ENCODE measurements around the gene UPK2.
"Not testable (repeated sequence)": the region's sequence is repeated elsewhere in the genome, so short reads cannot be mapped to it uniquely, and the experiment has no call there.

The UPK2 gene

GRCh38 chr11:118957968-118958367 lies 1.9 kb downstream of the UPK2 start:
- Histone ChIP-seq H3K36me3 (ENCODE audit: control insufficient read depth, insufficient read depth, low read length) (no peaks in the 10 kb centered on the region), H3K4me3 (ENCODE audit: low read length) (no peak overlapping the region), H3K27ac (ENCODE audit: low read depth, low read length) (no peak overlapping the region), H3K27me3 (ENCODE audit: control insufficient read depth, insufficient read depth, low read length) (no peaks in the 10 kb centered on the region), H3K4me1 (ENCODE audit: control insufficient read depth, insufficient read depth, low read length) (no peaks in the 10 kb centered on the region), H3K9ac (ENCODE audit: low read length) (no peak overlapping the region)

- Histone ChIP-seq H3K4me3 (ENCODE audit: low read length) (no peak overlapping the region), H3K9ac (ENCODE audit: low read length) (no peak overlapping the region), H3K36me3 (ENCODE audit: control insufficient read depth, insufficient read depth, low read length) (no peaks in the 10 kb centered on the region), H3K27ac (ENCODE audit: low read depth, low read length) (no peak overlapping the region), H3K27me3 (ENCODE audit: control insufficient read depth, insufficient read depth, low read length) (no peaks in the 10 kb centered on the region), H3K4me1 (ENCODE audit: control insufficient read depth, insufficient read depth, low read length) (no peaks in the 10 kb centered on the region)
These were observed 2.5 kb downstream of the UPK2 start for GRCh38 chr11:118958577-118958976.

- no peaks in the 10 kb centered on the region for H3K36me3 ChIP-seq (ENCODE audit: control insufficient read depth, insufficient read depth, low read length)
- H3K9ac ChIP-seq (ENCODE audit: low read length): no peak overlapping the region
- no peak overlapping the region for H3K4me3 ChIP-seq (ENCODE audit: low read length)
- H3K4me1 ChIP-seq (ENCODE audit: control insufficient read depth, insufficient read depth, low read length): no peaks in the 10 kb centered on the region
- H3K27ac ChIP-seq (ENCODE audit: low read depth, low read length): no peak overlapping the region
- H3K27me3 ChIP-seq (ENCODE audit: control insufficient read depth, insufficient read depth, low read length): no peaks in the 10 kb centered on the region
These were observed 5.1 kb downstream of the UPK2 start for GRCh38 chr11:118961189-118961588.

- no peaks in the 10 kb centered on the region for H3K36me3 ChIP-seq (ENCODE audit: control insufficient read depth, insufficient read depth, low read length)
- no peaks in the 10 kb centered on the region for H3K4me1 ChIP-seq (ENCODE audit: control insufficient read depth, insufficient read depth, low read length)
- H3K4me3 ChIP-seq (ENCODE audit: low read length): no peak overlapping the region
- H3K9ac ChIP-seq (ENCODE audit: low read length): no peak overlapping the region
- no peak overlapping the region for H3K27ac ChIP-seq (ENCODE audit: low read depth, low read length)
- H3K27me3 ChIP-seq (ENCODE audit: control insufficient read depth, insufficient read depth, low read length): no peaks in the 10 kb centered on the region
These were observed 5.5 kb downstream of the UPK2 start for GRCh38 chr11:118961591-118961990.

- H3K9ac ChIP-seq (ENCODE audit: low read length); H3K4me3 ChIP-seq (ENCODE audit: low read length): not testable (repeated sequence)
These were observed 13.4 kb downstream of the UPK2 start for GRCh38 chr11:118969508-118969907.

GRCh38 chr11:118971646-118972045 lies 15.5 kb downstream of the UPK2 start, which contains the start of gene FOXR1:
TSS of gene FOXR1 (plus strand) at chr11:118971761. CDS start at chr11:118971932, 171 bp downstream.
- H3K27me3 ChIP-seq (ENCODE audit: control insufficient read depth, insufficient read depth, low read length): no peaks in the 10 kb centered on the region
- no peak within 1 kb of the TSS for H3K4me3 ChIP-seq (ENCODE audit: low read length)
- H3K36me3 ChIP-seq (ENCODE audit: control insufficient read depth, insufficient read depth, low read length): no peaks in the 10 kb centered on the region
- no peak within 1 kb of the TSS for H3K9ac ChIP-seq (ENCODE audit: low read length)
- H3K4me1 ChIP-seq (ENCODE audit: control insufficient read depth, insufficient read depth, low read length): no peaks in the 10 kb centered on the region
- H3K27ac ChIP-seq (ENCODE audit: low read depth, low read length): no peak within 1 kb of the TSS

More at GRCh38 chr11:118969508-118969907, 13.4 kb downstream of the UPK2 start:
- not testable (repeated sequence) for H3K27ac ChIP-seq (ENCODE audit: low read depth, low read length); H3K27me3 ChIP-seq (ENCODE audit: control insufficient read depth, insufficient read depth, low read length); H3K36me3 ChIP-seq (ENCODE audit: control insufficient read depth, insufficient read depth, low read length); H3K4me1 ChIP-seq (ENCODE audit: control insufficient read depth, insufficient read depth, low read length)

GRCh38 chr11:118973985-118974384 lies 17.9 kb downstream of the UPK2 start:
- peaks cover under 1% of the 10 kb centered on the region for H3K27me3 ChIP-seq (ENCODE audit: control insufficient read depth, insufficient read depth, low read length)
- no peak overlapping the region for H3K9ac ChIP-seq (ENCODE audit: low read length)
- H3K36me3 ChIP-seq (ENCODE audit: control insufficient read depth, insufficient read depth, low read length): no peaks in the 10 kb centered on the region
- no peak overlapping the region for H3K4me3 ChIP-seq (ENCODE audit: low read length)
- no peaks in the 10 kb centered on the region for H3K4me1 ChIP-seq (ENCODE audit: control insufficient read depth, insufficient read depth, low read length)
- no peak overlapping the region for H3K27ac ChIP-seq (ENCODE audit: low read depth, low read length)

GRCh38 chr11:118975771-118976709 lies 19.9 kb downstream of the UPK2 start:
- Histone ChIP-seq H3K4me1 (ENCODE audit: control insufficient read depth, insufficient read depth, low read length) (no peaks in the 10 kb centered on the region), H3K9ac (ENCODE audit: low read length) (no peak overlapping the region), H3K27ac (ENCODE audit: low read depth, low read length) (no peak overlapping the region), H3K4me3 (ENCODE audit: low read length) (no peak overlapping the region), H3K36me3 (ENCODE audit: control insufficient read depth, insufficient read depth, low read length) (no peaks in the 10 kb centered on the region), H3K27me3 (ENCODE audit: control insufficient read depth, insufficient read depth, low read length) (peaks cover 3% of the 10 kb centered on the region)

- Histone ChIP-seq H3K27me3 (ENCODE audit: control insufficient read depth, insufficient read depth, low read length) (peaks cover 3% of the 10 kb centered on the region), H3K4me3 (ENCODE audit: low read length) (no peak overlapping the region), H3K27ac (ENCODE audit: low read depth, low read length) (no peak overlapping the region), H3K9ac (ENCODE audit: low read length) (no peak overlapping the region), H3K4me1 (ENCODE audit: control insufficient read depth, insufficient read depth, low read length) (no peaks in the 10 kb centered on the region), H3K36me3 (ENCODE audit: control insufficient read depth, insufficient read depth, low read length) (no peaks in the 10 kb centered on the region)
These were observed 23.3 kb downstream of the UPK2 start for GRCh38 chr11:118979434-118979833.

GRCh38 chr11:118980191-118980881 lies 24.2 kb downstream of the UPK2 start:
- H3K4me3 ChIP-seq (ENCODE audit: low read length): peak overlapping the region; percentile 15
- no peak overlapping the region for H3K9ac ChIP-seq (ENCODE audit: low read length)
- H3K27ac ChIP-seq (ENCODE audit: low read depth, low read length): no peak overlapping the region
- H3K36me3 ChIP-seq (ENCODE audit: control insufficient read depth, insufficient read depth, low read length): no peaks in the 10 kb centered on the region
- H3K27me3 ChIP-seq (ENCODE audit: control insufficient read depth, insufficient read depth, low read length): peaks cover 3% of the 10 kb centered on the region
- no peaks in the 10 kb centered on the region for H3K4me1 ChIP-seq (ENCODE audit: control insufficient read depth, insufficient read depth, low read length)

GRCh38 chr11:118984337-118984736 lies 28.2 kb downstream of the UPK2 start:
- H3K4me3 ChIP-seq (ENCODE audit: low read length); H3K27me3 ChIP-seq (ENCODE audit: control insufficient read depth, insufficient read depth, low read length); H3K36me3 ChIP-seq (ENCODE audit: control insufficient read depth, insufficient read depth, low read length); H3K9ac ChIP-seq (ENCODE audit: low read length); H3K4me1 ChIP-seq (ENCODE audit: control insufficient read depth, insufficient read depth, low read length); H3K27ac ChIP-seq (ENCODE audit: low read depth, low read length): not testable (repeated sequence)

GRCh38 chr11:118984825-118985224 lies 28.7 kb downstream of the UPK2 start:
- Histone ChIP-seq H3K36me3 (ENCODE audit: control insufficient read depth, insufficient read depth, low read length) (no peaks in the 10 kb centered on the region), H3K4me3 (ENCODE audit: low read length) (no peak overlapping the region), H3K9ac (ENCODE audit: low read length) (no peak overlapping the region), H3K27ac (ENCODE audit: low read depth, low read length) (no peak overlapping the region), H3K27me3 (ENCODE audit: control insufficient read depth, insufficient read depth, low read length) (no peaks in the 10 kb centered on the region), H3K4me1 (ENCODE audit: control insufficient read depth, insufficient read depth, low read length) (no peaks in the 10 kb centered on the region)

All from rectal smooth muscle tissue (tissue), 1 donor.